ENCODE measurements around the gene RNPS1. TPM values are rescaled to one million over a fixed set of nuclear protein-coding genes. Genes with fewer than 3 reads are reported as not detected.

The RNPS1 gene
- total and polyA plus RNA-seq, 2 donors (not counting 3 experiments of a cell fraction or from before 2014, with no cell fraction given) = 206 to 209 TPM

GRCh38 chr16:2282262-2282661, 14.3 kb upstream of the RNPS1 start:
- FAIRE-seq (no peak), DNase-seq (ENCODE audit: low read depth, low spot score) (no peak)
- TF ChIP-seq JUN (IDR thresholded peaks at IDR 0.05; ENCODE audit: borderline replicate concordance, insufficient read depth, insufficient read length, low read depth) (no peak), MAX (IDR thresholded peaks at IDR 0.05; ENCODE audit: insufficient read depth, insufficient read length) (no peak), POLR2A (IDR thresholded peaks at IDR 0.05; ENCODE audit: low read depth, low read length) (no peak), CTCF (IDR thresholded peaks at IDR 0.05; ENCODE audit: extremely low read depth in 1 of 2, insufficient read depth in 1 of 2, low read depth in 1 of 2, low read length in 2 of 2) (no peak), MYC (IDR thresholded peaks at IDR 0.05; ENCODE audit: low read depth, low read length) (no peak), GATA2 (IDR thresholded peaks at IDR 0.05; ENCODE audit: insufficient read depth, insufficient read length, low read depth, low read length) (no peak), FOS (IDR thresholded peaks at IDR 0.05; ENCODE audit: borderline replicate concordance, insufficient read depth, low read length) (no peak), POLR2AphosphoS5 (IDR thresholded peaks at IDR 0.05; ENCODE audit: insufficient read depth, low read depth, low read length) (no peak), EZH2 (IDR thresholded peaks at IDR 0.05; ENCODE audit: borderline replicate concordance, low read depth, low read length, severe bottlenecking) (no peak)
- no peaks in the 10 kb centered on the region for H3K4me1 ChIP-seq (ENCODE audit: control insufficient read depth, extremely low read depth, insufficient read depth, low read length)
- BruUV-seq (replicated peaks) = no TSS peak
- H3K27ac ChIP-seq (ENCODE audit: insufficient read depth, low read depth, low read length) = no peak overlapping the region
- no peaks in the 10 kb centered on the region for H3K79me2 ChIP-seq (ENCODE audit: control insufficient read depth, insufficient read depth, low read length)
- no peaks in the 10 kb centered on the region for H4K20me1 ChIP-seq (replicated peaks; ENCODE audit: control insufficient read depth, extremely low read depth, insufficient read depth, low read length)
- no peaks in the 10 kb centered on the region for H3K27me3 ChIP-seq (ENCODE audit: control insufficient read depth in 2 of 2, insufficient read depth in 2 of 2, low read length in 2 of 2)
- H3K9ac ChIP-seq (replicated peaks; ENCODE audit: extremely low read depth, insufficient read depth, low read length) = no peak overlapping the region
- no peaks in the 10 kb centered on the region for H3K9me1 ChIP-seq (replicated peaks; ENCODE audit: control insufficient read depth, extremely low read depth, insufficient read depth, low read length)
- POLR2A ChIA-PET = no interaction called here
- no peak overlapping the region for H3K4me3 ChIP-seq (replicated peaks in 1 of 3; ENCODE audit: insufficient read depth in 1 of 3, low read depth in 1 of 3, low read length in 3 of 3)
- dilution Hi-C loops (cut with MboI; ENCODE audit: extremely low pct_ligation_motif_present, low sequenced_read_pairs) = no loop called here
- H2AFZ ChIP-seq (ENCODE audit: low read depth, low read length) = no peak overlapping the region
- CTCF ChIA-PET = no interaction called here
- H3K9me3 ChIP-seq (replicated peaks; ENCODE audit: control insufficient read depth, insufficient read depth, low read length) = no peaks in the 10 kb centered on the region
- peaks cover 0 to 13% of the 10 kb centered on the region in 2 experiments for H3K36me3 ChIP-seq (ENCODE audit: control insufficient read depth in 2 of 2, extremely low read depth in 1 of 2, insufficient read depth in 2 of 2, low read length in 2 of 2)
- H3K4me2 ChIP-seq (ENCODE audit: insufficient read depth, low read length) = no peak overlapping the region
- intact Hi-C loops (cut with micrococcal nuclease) = no loop called here

Measured in endothelial cell of umbilical vein (primary cell).